ENCODE measurements around the gene SNN. TPM values are rescaled to one million over a fixed set of nuclear protein-coding genes. Genes with fewer than 3 reads are reported as not detected.

Gene SNN
- total and polyA plus RNA-seq, 2 donors (not counting 1 experiment from before 2014, with no cell fraction given) = 55.4 to 63.3 TPM

DNA sequence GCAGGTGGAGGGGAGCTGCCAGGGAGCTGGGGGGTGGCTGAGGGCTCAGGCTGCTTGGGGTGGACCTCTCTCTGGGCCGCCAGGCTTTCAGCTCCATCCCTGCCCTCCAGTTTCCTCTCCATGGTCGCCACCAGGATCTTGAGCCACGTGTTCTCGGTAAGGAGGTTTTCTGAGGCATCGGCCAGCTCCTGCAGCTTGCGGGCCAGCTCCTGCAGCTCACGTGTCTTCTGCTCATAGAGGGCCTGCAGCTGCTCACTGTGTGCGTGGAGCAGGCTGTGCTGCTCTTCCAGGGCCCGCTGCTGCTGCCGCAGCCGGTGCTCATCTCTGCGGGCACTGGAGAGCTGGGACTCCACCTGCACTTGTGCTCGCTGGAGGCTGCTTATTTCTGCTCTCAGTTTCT, 11.0 kb downstream of the SNN start:
- Histone ChIP-seq H3K4me2 (replicated peaks; ENCODE audit: low read depth, low read length, poor library complexity, severe bottlenecking) (peak overlapping the region; percentile 67), H3K36me3 (replicated peaks in 1 of 2; ENCODE audit: control extremely low read depth in 1 of 2, control insufficient read depth in 1 of 2, extremely low read depth in 1 of 2, insufficient read depth in 2 of 2, low read length in 1 of 2) (peaks cover 0 to 60% of the 10 kb centered on the region in 2 experiments), H3K79me2 (ENCODE audit: control insufficient read depth, insufficient read depth, low read length) (peaks cover 60% of the 10 kb centered on the region), H3K27me3 (replicated peaks in 1 of 4; ENCODE audit: control extremely low read depth in 1 of 4, control insufficient read depth in 3 of 4, insufficient read depth in 4 of 4, low read length in 3 of 4) (no peaks in the 10 kb centered on the region), H3K27ac (ENCODE audit: low read length in 2 of 2) (peak overlapping the region; percentile 62 to 99), H3K4me1 (ENCODE audit: control insufficient read depth in 2 of 2, insufficient read depth in 2 of 2, low read length in 2 of 2) (peaks cover 93 to 100% of the 10 kb centered on the region in 2 donors), H3K4me3 (ENCODE audit: control extremely low read depth in 1 of 5, extremely low read depth in 1 of 5, insufficient read depth in 1 of 5, low read depth in 2 of 5, low read length in 4 of 5) (no peak overlapping the region), H4K20me1 (ENCODE audit: control insufficient read depth, insufficient read depth, low read length, poor library complexity, severe bottlenecking) (peaks cover 51% of the 10 kb centered on the region), H3K9ac (ENCODE audit: low read length) (no peak overlapping the region), H2AFZ (ENCODE audit: insufficient read depth, low read depth, low read length, poor library complexity, severe bottlenecking) (no peak overlapping the region), H3K9me3 (ENCODE audit: control extremely low read depth in 1 of 3, control insufficient read depth in 2 of 3, insufficient read depth in 1 of 3, low read length in 2 of 3) (no peaks in the 10 kb centered on the region)
- no peak for DNase-seq
- no peaks in the 10 kb centered on the region for H3K27me3 Mint-ChIP-seq
- intact Hi-C loops (cut with micrococcal nuclease) = loop anchor here (5.0 kb wide), 1 partner anchor 33 kb away; no protein-coding TSS in a partner anchor
- 94% methylated on average over 13 of the region's 13 CpGs for WGBS (ENCODE audit: insufficient coverage)
- TF ChIP-seq, protein P1, sequence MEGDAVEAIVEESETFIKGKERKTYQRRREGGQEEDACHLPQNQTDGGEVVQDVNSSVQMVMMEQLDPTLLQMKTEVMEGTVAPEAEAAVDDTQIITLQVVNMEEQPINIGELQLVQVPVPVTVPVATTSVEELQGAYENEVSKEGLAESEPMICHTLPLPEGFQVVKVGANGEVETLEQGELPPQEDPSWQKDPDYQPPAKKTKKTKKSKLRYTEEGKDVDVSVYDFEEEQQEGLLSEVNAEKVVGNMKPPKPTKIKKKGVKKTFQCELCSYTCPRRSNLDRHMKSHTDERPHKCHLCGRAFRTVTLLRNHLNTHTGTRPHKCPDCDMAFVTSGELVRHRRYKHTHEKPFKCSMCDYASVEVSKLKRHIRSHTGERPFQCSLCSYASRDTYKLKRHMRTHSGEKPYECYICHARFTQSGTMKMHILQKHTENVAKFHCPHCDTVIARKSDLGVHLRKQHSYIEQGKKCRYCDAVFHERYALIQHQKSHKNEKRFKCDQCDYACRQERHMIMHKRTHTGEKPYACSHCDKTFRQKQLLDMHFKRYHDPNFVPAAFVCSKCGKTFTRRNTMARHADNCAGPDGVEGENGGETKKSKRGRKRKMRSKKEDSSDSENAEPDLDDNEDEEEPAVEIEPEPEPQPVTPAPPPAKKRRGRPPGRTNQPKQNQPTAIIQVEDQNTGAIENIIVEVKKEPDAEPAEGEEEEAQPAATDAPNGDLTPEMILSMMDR (IDR thresholded peaks at IDR 0.05) = no peak
- TF ChIP-seq EZH2 (IDR thresholded peaks at IDR 0.05; ENCODE audit: borderline replicate concordance, insufficient read depth, low read depth, low read length, poor library complexity, severe bottlenecking) = no peak
- H3K4me1 Mint-ChIP-seq = peaks cover 98% of the 10 kb centered on the region
- no peaks in the 10 kb centered on the region for H3K9me3 Mint-ChIP-seq (ENCODE audit: insufficient read depth)
- POLR2A ChIA-PET = interaction anchor here (0.6 to 0.9 kb wide), 2 partner anchors 10 to 60 kb away, joined by 3 read pairs; no protein-coding TSS in a partner anchor
- no peak for ATAC-seq (ENCODE audit: low read depth)
- CTCF ChIA-PET = interaction anchor here (1.5 to 3.6 kb wide), 3 partner anchors 10 to 35 kb away, joined by 3 to 15 read pairs (median 8); no protein-coding TSS in a partner anchor
- H3K4me3 Mint-ChIP-seq = no peak overlapping the region
- peak overlapping the region; percentile 91 for H3K27ac Mint-ChIP-seq

All from B cell (primary cell).